ENCODE measurements around the gene RPS5.
A peak's percentile ranks its signal among the peaks of the same experiment; 100 is the strongest.
"Not testable (repeated sequence)": the region's sequence is repeated elsewhere in the genome, so short reads cannot be mapped to it uniquely, and the experiment has no call there.

RPS5 gene

DNA sequence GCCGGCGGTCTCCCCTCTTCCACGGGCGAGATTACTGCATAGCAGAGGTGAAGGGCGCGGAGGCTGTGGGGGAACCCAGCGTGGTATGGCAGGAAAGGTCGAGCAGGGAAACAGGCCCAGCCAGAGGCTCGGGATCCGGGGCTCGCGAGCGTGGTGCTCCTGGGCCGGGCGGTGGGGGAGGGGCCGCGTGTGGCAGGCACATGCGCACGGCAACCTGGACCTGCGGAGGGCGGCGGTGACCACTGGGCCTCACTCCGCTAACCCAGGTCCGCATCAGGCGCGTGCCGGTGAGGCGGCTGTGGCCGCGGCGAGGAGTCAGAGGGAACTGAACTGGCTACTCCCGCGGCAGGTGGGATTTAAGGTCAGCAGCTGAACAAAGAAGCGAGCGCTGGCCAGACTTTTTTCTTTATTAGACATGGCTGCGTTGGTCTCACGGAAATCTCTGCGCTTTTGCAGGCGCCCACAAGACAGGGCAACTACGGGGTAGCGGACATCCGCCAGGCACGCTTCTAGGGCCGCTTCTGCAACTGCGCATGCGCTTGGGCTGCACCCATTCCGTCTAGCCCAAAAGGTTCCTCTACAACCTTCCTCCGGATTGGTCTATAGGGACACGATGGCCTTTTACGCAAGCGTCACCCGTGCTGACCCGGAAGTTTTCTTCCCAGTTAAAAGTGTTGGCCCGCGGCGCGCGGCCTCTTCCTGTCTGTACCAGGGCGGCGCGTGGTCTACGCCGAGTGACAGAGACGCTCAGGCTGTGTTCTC is at the start of gene RPS5:
RPS5 (plus strand) TSS at position 694 of the 762 bp plus-strand sequence. CDS start 869 bp downstream, outside the sequence.
- Mint-ChIP-seq H3K36me3 (ENCODE audit: low read depth) (peaks cover 52% of the 10 kb centered on the region), H3K9me3 (no peaks in the 10 kb centered on the region), H3K27ac (peak within 1 kb of the TSS; percentile 96), H3K4me1 (ENCODE audit: low read depth) (peaks cover 43% of the 10 kb centered on the region), H3K27me3 (no peaks in the 10 kb centered on the region), H3K4me3 (peak within 1 kb of the TSS; percentile 96)
- intact Hi-C loops (cut with micrococcal nuclease), result loop anchor here (1.0 kb wide), 1 partner anchor 81 kb away; the partner anchor contains the start of gene ERVK3-1

DNA sequence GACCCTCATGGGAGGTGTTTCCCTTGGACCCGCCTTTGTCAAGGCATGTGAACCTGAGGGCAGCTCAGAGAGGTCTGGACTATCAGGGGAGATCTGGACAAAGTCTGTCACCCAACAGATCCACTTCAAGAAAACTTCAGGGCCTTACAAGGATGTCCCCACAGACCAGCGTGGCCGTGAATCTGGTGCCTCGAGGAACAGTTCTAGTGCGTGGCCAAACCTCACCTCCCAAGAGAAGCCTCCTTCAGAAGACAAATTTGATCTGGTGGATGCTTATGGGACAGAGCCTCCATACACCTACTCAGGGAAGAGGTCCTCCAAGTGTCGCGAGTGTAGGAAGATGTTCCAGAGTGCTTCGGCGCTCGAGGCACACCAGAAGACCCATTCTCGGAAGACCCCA is 48.7 kb upstream of the RPS5 start:
- no peak overlapping the region for H3K27ac Mint-ChIP-seq
- H3K4me3 Mint-ChIP-seq, result no peak overlapping the region
- H3K36me3 Mint-ChIP-seq (ENCODE audit: low read depth), result peaks cover 86% of the 10 kb centered on the region
- peaks cover 14% of the 10 kb centered on the region for H3K4me1 Mint-ChIP-seq (ENCODE audit: low read depth)
- intact Hi-C loops (cut with micrococcal nuclease), result no loop called here
- peaks cover 9% of the 10 kb centered on the region for H3K9me3 Mint-ChIP-seq
- no peaks in the 10 kb centered on the region for H3K27me3 Mint-ChIP-seq

DNA sequence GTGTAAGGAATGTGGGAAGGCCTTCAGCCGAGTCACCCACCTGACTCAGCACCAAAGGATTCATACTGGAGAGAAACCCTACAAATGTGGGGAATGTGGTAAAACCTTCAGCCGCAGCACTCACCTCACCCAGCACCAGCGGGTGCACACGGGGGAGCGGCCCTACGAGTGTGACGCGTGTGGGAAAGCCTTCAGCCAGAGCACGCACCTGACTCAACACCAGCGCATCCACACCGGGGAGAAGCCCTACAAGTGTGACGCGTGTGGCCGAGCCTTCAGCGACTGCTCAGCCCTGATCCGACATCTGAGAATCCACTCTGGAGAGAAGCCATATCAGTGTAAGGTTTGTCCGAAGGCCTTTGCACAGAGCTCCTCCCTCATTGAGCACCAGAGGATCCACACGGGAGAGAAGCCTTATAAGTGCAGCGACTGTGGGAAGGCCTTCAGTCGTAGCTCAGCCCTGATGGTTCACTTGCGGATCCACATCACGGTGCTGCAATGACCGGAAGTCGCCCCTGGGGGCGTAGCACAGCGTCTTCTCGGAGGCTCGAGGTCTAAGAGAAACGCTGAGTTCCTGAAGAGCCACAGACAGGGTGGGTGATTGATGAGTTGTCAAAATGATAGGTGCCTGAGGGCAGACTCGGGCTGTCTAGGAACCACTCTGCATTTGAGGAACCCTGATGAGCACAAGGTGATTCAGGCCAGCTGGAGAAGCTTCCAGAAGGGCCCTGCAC is 48.1 kb upstream of the RPS5 start:
- intact Hi-C loops (cut with micrococcal nuclease), result no loop called here
- H3K27ac Mint-ChIP-seq, result no peak overlapping the region
- no peak overlapping the region for H3K4me3 Mint-ChIP-seq
- H3K36me3 Mint-ChIP-seq (ENCODE audit: low read depth), result peaks cover 83% of the 10 kb centered on the region
- H3K4me1 Mint-ChIP-seq (ENCODE audit: low read depth), result peaks cover 14% of the 10 kb centered on the region
- no peaks in the 10 kb centered on the region for H3K27me3 Mint-ChIP-seq
- peaks cover 9% of the 10 kb centered on the region for H3K9me3 Mint-ChIP-seq

DNA sequence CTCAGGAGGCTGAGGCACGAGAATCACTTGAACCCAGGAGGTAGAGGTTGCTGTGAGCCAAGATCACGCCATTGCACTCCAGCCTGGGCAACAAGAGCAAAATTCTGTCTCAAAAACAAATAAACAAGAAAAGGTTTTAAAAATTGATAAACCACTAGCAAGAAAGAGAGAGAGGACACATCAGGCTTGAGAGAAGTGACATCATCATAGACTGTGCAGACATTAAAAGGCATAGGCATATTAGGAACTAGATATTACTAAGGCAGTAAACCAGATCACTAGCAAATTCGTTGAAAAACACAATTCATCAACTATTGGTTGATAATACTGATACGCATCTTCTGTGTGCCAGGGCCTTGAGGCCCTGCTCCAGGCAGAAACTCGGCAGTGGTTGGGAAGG is 41.5 kb upstream of the RPS5 start:
- Mint-ChIP-seq H3K9me3 (no peaks in the 10 kb centered on the region), H3K27ac (no peak overlapping the region), H3K4me1 (ENCODE audit: low read depth) (peaks cover 31% of the 10 kb centered on the region), H3K4me3 (peak overlapping the region; percentile 94), H3K27me3 (peaks cover 20% of the 10 kb centered on the region), H3K36me3 (ENCODE audit: low read depth) (peaks cover 54% of the 10 kb centered on the region)
- intact Hi-C loops (cut with micrococcal nuclease), result loop anchor here (10.0 kb wide), 1 partner anchor 59 kb away; the partner anchor contains the start of gene ZNF584

GRCh38 chr19:58346961-58347929 is 39.8 kb upstream of the RPS5 start:
- Mint-ChIP-seq H3K4me3 (peak overlapping the region; percentile 94), H3K27ac (peak overlapping the region; percentile 86), H3K27me3 (peaks cover 31% of the 10 kb centered on the region), H3K36me3 (ENCODE audit: low read depth) (peaks cover 54% of the 10 kb centered on the region), H3K9me3 (no peaks in the 10 kb centered on the region), H3K4me1 (ENCODE audit: low read depth) (peaks cover 25% of the 10 kb centered on the region)
- intact Hi-C loops (cut with micrococcal nuclease), result loop anchor here (10.0 kb wide), 1 partner anchor 58 kb away; the partner anchor contains the start of gene ZNF584

GRCh38 chr19:58348080-58348479 is 39.0 kb upstream of the RPS5 start:
- H3K27ac Mint-ChIP-seq, result peak overlapping the region; percentile 86
- intact Hi-C loops (cut with micrococcal nuclease), result loop anchor here (10.0 kb wide), 1 partner anchor 57 kb away; the partner anchor contains the start of gene ZNF584

GRCh38 chr19:58349590-58349989 is 37.5 kb upstream of the RPS5 start:
- intact Hi-C loops (cut with micrococcal nuclease), result loop anchor here (10.0 kb wide), 1 partner anchor 55 kb away; the partner anchor contains the start of gene ZNF584
- no peak overlapping the region for H3K27ac Mint-ChIP-seq
- peaks cover 36% of the 10 kb centered on the region for H3K27me3 Mint-ChIP-seq
- peaks cover 24% of the 10 kb centered on the region for H3K4me1 Mint-ChIP-seq (ENCODE audit: low read depth)
- H3K4me3 Mint-ChIP-seq, result no peak overlapping the region
- H3K36me3 Mint-ChIP-seq (ENCODE audit: low read depth), result peaks cover 62% of the 10 kb centered on the region
- no peaks in the 10 kb centered on the region for H3K9me3 Mint-ChIP-seq

More at GRCh38 chr19:58348080-58348479, 39.0 kb upstream of the RPS5 start:
- not testable (repeated sequence) for H3K9me3 Mint-ChIP-seq
- Mint-ChIP-seq H3K36me3 (ENCODE audit: low read depth) (peaks cover 54% of the 10 kb centered on the region), H3K27me3 (peaks cover 31% of the 10 kb centered on the region), H3K4me1 (ENCODE audit: low read depth) (peaks cover 24% of the 10 kb centered on the region), H3K4me3 (peak overlapping the region; percentile 94)

DNA sequence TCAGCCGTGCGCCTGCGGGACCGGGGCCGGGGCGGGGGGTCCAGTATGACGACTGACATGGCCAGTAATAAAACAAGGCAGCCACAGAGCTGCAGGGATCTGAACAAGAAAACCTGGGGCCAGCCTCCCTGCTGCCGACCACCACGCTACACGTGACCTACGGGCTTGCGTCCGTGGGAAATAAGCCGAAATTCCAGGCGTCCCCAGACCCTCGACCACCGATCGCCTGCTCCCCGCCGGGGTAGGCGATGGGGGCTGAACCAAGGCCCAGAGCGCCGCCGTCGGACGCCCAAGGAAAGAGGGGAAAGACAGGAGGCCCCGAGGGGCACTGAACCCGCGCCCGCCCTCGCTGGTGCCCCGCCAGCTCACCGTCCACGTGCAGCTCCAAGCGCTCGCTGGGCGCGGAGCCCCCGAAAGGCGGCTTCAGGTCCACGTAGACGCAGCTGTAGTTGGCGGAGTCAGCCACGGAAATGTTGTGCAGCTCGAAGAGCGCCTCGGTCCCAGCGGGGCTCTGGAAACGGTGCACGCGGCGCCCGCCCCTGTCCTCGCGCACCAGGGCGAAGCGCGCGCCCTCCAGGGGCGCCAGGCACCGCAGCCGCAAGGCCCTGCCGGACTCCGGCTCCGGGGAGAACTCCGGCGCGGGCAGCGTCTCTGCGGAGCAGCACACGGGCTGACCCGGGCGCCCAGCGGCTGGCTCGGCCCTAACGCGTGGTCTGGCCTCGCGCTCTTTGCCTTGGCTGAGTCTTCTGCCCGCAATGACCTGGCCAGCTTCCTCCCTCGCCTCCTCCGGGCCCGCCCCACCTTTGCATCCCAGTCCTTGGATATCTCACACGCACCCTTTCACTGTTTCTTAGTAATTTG is 36.8 kb upstream of the RPS5 start:
- Mint-ChIP-seq H3K36me3 (ENCODE audit: low read depth) (peaks cover 62% of the 10 kb centered on the region), H3K9me3 (no peaks in the 10 kb centered on the region), H3K4me1 (ENCODE audit: low read depth) (peaks cover 24% of the 10 kb centered on the region), H3K27ac (no peak overlapping the region), H3K27me3 (peaks cover 40% of the 10 kb centered on the region), H3K4me3 (no peak overlapping the region)
- intact Hi-C loops (cut with micrococcal nuclease), result no loop called here

DNA sequence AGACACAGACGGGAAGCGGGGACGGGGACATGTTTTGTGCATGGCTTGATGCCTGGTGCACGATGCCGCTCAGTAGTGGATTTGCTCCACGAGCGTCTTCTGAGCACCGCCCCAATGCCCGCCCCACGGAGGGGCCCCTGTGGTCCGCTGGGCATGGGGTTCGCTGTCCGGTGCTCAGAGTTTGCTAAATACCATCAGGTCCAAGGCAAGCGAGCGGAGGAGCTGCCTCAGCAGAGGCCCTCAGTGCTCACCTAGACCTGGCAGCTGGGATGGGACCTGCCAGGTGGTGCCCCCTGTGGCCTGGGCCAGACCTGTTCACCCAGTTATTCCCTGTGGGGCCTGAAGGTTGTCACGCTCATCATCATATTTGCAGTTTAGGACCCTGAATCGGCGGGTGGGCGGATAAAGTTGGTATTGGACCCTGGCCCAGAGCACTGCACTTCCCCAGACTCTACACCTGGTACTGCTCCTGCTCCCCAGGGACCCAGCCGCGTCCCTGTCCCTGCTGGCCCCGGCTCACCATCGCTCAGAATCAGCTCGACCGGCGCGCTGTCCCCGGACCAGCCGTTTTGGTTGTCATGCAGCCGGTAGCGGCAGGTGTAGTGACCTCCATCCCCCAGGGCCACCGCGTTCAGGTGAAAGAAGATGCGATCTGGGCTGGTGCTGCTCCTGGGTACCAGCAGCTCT is 36.1 kb upstream of the RPS5 start:
- intact Hi-C loops (cut with micrococcal nuclease), result no loop called here
- no peak overlapping the region for H3K4me3 Mint-ChIP-seq
- no peaks in the 10 kb centered on the region for H3K9me3 Mint-ChIP-seq

DNA sequence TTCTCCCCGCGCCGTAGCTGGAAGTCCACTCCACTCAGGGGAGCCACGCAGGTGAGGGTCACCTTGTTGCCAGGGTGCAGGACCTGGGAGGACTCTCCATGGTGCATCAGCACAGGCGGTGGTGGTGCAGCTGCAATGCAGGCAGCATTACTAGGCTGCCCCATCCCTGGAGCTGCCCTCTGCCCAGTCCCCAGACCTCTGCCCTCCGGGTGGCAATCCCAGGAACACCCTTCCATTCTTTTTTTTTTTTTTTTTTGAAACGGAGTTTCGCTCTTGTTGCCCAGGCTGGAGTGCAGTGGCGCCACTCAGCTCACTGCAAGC is 35.6 kb upstream of the RPS5 start:
- Mint-ChIP-seq H3K9me3 (no peaks in the 10 kb centered on the region), H3K36me3 (ENCODE audit: low read depth) (peaks cover 55% of the 10 kb centered on the region), H3K4me3 (no peak overlapping the region), H3K27ac (no peak overlapping the region), H3K27me3 (peaks cover 48% of the 10 kb centered on the region), H3K4me1 (ENCODE audit: low read depth) (peaks cover 18% of the 10 kb centered on the region)
- intact Hi-C loops (cut with micrococcal nuclease), result no loop called here

More for the DNA sequence above, 36.1 kb upstream of the RPS5 start:
- no peak overlapping the region for H3K27ac Mint-ChIP-seq
- peaks cover 18% of the 10 kb centered on the region for H3K4me1 Mint-ChIP-seq (ENCODE audit: low read depth)
- peaks cover 44% of the 10 kb centered on the region for H3K27me3 Mint-ChIP-seq
- peaks cover 56% of the 10 kb centered on the region for H3K36me3 Mint-ChIP-seq (ENCODE audit: low read depth)

DNA sequence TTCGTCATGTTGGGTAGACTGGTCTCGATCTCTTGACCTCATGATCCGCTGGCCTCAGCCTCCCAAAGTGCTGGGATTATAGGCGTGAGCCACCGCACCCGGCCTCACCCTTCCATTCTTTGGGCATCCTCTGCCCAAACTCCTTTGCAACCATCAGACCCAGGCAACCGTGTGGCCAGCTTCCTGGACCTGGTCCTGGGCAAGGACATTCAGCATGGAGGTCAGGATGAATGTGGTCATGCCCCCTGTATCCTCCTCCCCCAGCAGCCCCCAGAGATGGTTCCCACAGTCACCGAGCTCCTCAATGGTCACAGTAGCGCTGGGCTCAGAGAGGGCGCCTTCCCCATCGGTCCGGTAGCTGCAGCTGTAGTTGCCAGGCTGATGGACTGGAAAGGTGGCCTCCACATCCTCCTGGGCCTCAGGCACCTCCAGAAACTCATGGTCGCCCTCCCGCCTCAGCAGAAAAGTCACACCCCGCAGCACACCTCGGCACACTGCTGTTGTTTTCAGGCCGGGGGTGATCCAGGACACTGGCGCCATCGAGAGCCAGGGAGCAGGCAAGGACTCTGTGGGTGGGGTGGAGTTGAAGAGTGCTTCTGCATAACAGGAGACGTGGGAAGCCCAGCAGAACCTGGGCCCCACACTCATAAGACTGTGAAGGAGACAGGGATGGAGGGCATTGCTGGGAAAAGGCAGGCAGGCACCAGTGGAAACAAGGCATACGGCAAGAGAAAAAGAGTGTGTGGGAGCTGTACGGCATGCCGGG is 34.9 kb upstream of the RPS5 start:
- Mint-ChIP-seq H3K4me3 (no peak overlapping the region), H3K27ac (no peak overlapping the region), H3K36me3 (ENCODE audit: low read depth) (peaks cover 50% of the 10 kb centered on the region), H3K4me1 (ENCODE audit: low read depth) (peaks cover 20% of the 10 kb centered on the region), H3K27me3 (peaks cover 51% of the 10 kb centered on the region), H3K9me3 (no peaks in the 10 kb centered on the region)
- intact Hi-C loops (cut with micrococcal nuclease), result no loop called here
